HG02798 (cell line): ENCODE results near the gene ZNF69.
"Not testable (repeated sequence)": the region's sequence is repeated elsewhere in the genome, so short reads cannot be mapped to it uniquely, and the experiment has no call there.

Experiments
- ATAC-seq: cut with Tn5 transposase; IDR thresholded peaks from one replicate; pipeline ENCODE4 v1.9.1; 2021; ENCODE audit warnings: mild to moderate bottlenecking; ENCODE audit not compliant: unreplicated experiment, poor library complexity

The ZNF69 gene

DNA sequence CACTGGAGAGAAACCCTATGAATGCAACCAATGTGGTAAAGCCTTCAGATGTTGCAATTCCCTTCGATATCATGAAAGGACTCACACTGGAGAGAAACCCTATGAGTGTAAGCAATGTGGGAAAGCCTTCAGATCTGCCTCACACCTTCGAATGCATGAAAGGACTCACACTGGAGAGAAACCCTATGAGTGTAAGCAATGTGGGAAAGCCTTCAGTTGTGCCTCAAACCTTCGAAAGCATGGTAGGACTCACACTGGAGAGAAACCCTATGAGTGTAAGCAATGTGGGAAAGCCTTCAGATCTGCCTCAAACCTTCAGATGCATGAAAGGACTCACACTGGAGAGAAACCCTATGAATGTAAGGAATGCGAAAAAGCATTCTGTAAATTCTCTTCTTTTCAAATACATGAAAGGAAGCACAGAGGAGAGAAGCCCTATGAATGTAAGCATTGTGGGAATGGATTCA is 62.1 kb downstream of the ZNF69 start:
- not testable (repeated sequence) for ATAC-seq

DNA sequence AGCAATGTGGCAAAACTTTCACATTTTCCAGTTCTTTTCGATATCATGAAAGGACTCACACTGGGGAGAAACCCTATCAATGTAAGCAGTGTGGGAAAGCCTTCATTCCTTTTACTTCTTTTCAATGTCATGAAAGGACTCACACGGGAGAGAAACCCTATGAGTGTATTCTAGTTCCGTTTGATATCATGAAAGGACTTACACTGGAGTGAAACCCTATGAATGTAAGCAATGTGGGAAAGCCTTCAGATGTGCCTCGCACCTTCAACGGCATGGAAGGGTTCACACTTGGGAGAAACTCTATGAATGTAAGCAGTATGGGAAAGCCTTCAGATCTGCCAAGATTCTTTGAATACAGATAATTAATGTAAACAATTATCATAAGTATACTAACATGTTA is 62.7 kb downstream of the ZNF69 start:
- ATAC-seq = no peak
